HEK293T (cell line): Measurements from ENCODE around the gene GPR119.

Experiments
- CTCF ChIA-PET: fragments of 350-600 bp; formaldehyde crosslinking; extraction: SDS; loops from one replicate; lab custom pipeline; 2021; ENCODE audit warnings: antibody characterized with exemption, inconsistent platforms; lab: Yijun Ruan, JAX
- POLR2A ChIA-PET: fragments of 350-600 bp; formaldehyde crosslinking; extraction: SDS; loops from one replicate; lab custom pipeline; 2020; ENCODE audit warnings: antibody characterized with exemption, inconsistent platforms; lab: Yijun Ruan, JAX
- DNase-seq: peaks from one replicate; pipeline ENCODE4 v3.0.0; 2012; ENCODE audit warnings: mixed read lengths; ENCODE audit errors: extremely low spot score
- ARNT ChIP-seq: fragments of 450-650 bp; IDR thresholded peaks from 2 replicates; pipeline ENCODE4 v1.6.1; 2017; ENCODE audit warnings: mild to moderate bottlenecking
- BHLHE40 ChIP-seq: fragments of 450-650 bp; IDR thresholded peaks from 2 replicates; pipeline ENCODE4 v1.6.1; 2016; ENCODE audit warnings: mild to moderate bottlenecking, moderate library complexity, borderline replicate concordance
- CTBP1 ChIP-seq: fragments of 450-650 bp; IDR thresholded peaks from 2 replicates; pipeline ENCODE4 v1.6.1; 2016; ENCODE audit warnings: borderline replicate concordance
- ELF4 ChIP-seq: fragments of 450-650 bp; IDR thresholded peaks from 2 replicates; pipeline ENCODE4 v1.6.1; 2017; ENCODE audit warnings: antibody characterized with exemption
- FOXA1 ChIP-seq: fragments of 450-650 bp; IDR thresholded peaks from 2 replicates; pipeline ENCODE4 v1.6.1; 2016; ENCODE audit warnings: mild to moderate bottlenecking
- FOXK2 ChIP-seq: fragments of 450-650 bp; IDR thresholded peaks from 2 replicates; pipeline ENCODE4 v1.6.1; 2016; ENCODE audit warnings: mild to moderate bottlenecking
- FOXM1 ChIP-seq: fragments of 450-650 bp; IDR thresholded peaks from 2 replicates; pipeline ENCODE4 v1.6.1; 2017; ENCODE audit warnings: mild to moderate bottlenecking, borderline replicate concordance
- HDGF ChIP-seq: fragments of 450-650 bp; IDR thresholded peaks from 2 replicates; pipeline ENCODE4 v1.6.1; 2017; ENCODE audit warnings: antibody characterized with exemption, borderline replicate concordance
- L3MBTL2 ChIP-seq: fragments of 450-650 bp; conservative IDR thresholded peaks from 2 replicates; pipeline ENCODE4 v1.6.1; 2016; ENCODE audit warnings: mild to moderate bottlenecking
- LEF1 ChIP-seq: fragments of 450-650 bp; IDR thresholded peaks from 2 replicates; pipeline ENCODE4 v1.6.1; 2017; ENCODE audit warnings: mild to moderate bottlenecking, borderline replicate concordance
- NFRKB ChIP-seq: fragments of 450-650 bp; IDR thresholded peaks from 2 replicates; pipeline ENCODE4 v1.6.1; 2016; ENCODE audit warnings: mild to moderate bottlenecking, moderate library complexity
- PKNOX1 ChIP-seq: fragments of 450-650 bp; IDR thresholded peaks from 2 replicates; pipeline ENCODE4 v1.6.1; 2016
- SP1 ChIP-seq: fragments of 450-650 bp; IDR thresholded peaks from 2 replicates; pipeline ENCODE4 v1.6.1; 2017
- SUZ12 ChIP-seq: fragments of 450-650 bp; IDR thresholded peaks from 2 replicates; pipeline ENCODE4 v1.6.1; 2016; ENCODE audit warnings: mild to moderate bottlenecking
- TARDBP ChIP-seq: fragments of 450-650 bp; IDR thresholded peaks from 2 replicates; pipeline ENCODE4 v1.6.1; 2016
- ZNF384 ChIP-seq: fragments of 450-650 bp; IDR thresholded peaks from 2 replicates; pipeline ENCODE4 v1.6.1; 2016

The GPR119 gene

GRCh38 chrX:130414800-130415199 is 29.3 kb upstream of the GPR119 start:
- TF ChIP-seq L3MBTL2 (no peak), TARDBP (no peak), FOXA1 (no peak), SP1 (no peak), ELF4 (no peak), NFRKB (no peak), PKNOX1 (no peak), FOXM1 (no peak), LEF1 (no peak), CTBP1 (no peak), BHLHE40 (no peak), FOXK2 (no peak), SUZ12 (no peak), ZNF384 (no peak)
- CTCF ChIA-PET: no interaction called here
- POLR2A ChIA-PET: no interaction called here
- no peak for DNase-seq

GRCh38 chrX:130413415-130413814 is 27.9 kb upstream of the GPR119 start:
- TF ChIP-seq TARDBP: no peak
- TF ChIP-seq FOXM1: no peak
- no peak for TF ChIP-seq PKNOX1
- no peak for TF ChIP-seq HDGF
- TF ChIP-seq ZNF384: no peak
- no peak for TF ChIP-seq LEF1
- TF ChIP-seq ARNT: no peak
- no peak for TF ChIP-seq NFRKB
- CTCF ChIA-PET: interaction anchor here (0.6 kb wide), 1 partner anchor 574 kb away, joined by 3 read pairs; no protein-coding TSS in a partner anchor
- DNase-seq: no peak
- POLR2A ChIA-PET: interaction anchor here (1.2 kb wide), 1 partner anchor 11 kb away, joined by 6 read pairs; the partner anchor contains the start of gene RBMX2

- ChIA-PET CTCF (interaction anchor here (1.8 kb wide), 2 partner anchors 9 to 138 kb away, joined by 6 to 7 read pairs; no protein-coding TSS in a partner anchor), POLR2A (interaction anchor here (0.7 to 1.9 kb wide), 3 partner anchors 12 to 486 kb away, joined by 3 to 6 read pairs (median 3); no protein-coding TSS in a partner anchor)
- DNase-seq: no peak
- no peak for TF ChIP-seq FOXK2
- TF ChIP-seq PKNOX1: no peak
- TF ChIP-seq ZNF384: no peak
- TF ChIP-seq SUZ12: no peak
- TF ChIP-seq FOXM1: no peak
- TF ChIP-seq FOXA1: no peak
- no peak for TF ChIP-seq L3MBTL2
- TF ChIP-seq LEF1: no peak
- TF ChIP-seq SP1: no peak
- no peak for TF ChIP-seq BHLHE40
- no peak for TF ChIP-seq NFRKB
- TF ChIP-seq TARDBP: no peak
- no peak for TF ChIP-seq ARNT
- no peak for TF ChIP-seq HDGF
- TF ChIP-seq ELF4: no peak
- TF ChIP-seq CTBP1: no peak
Measured at GRCh38 chrX:130402208-130402684, 16.8 kb upstream of the GPR119 start.

- ChIA-PET CTCF (interaction anchor here (1.8 kb wide), 2 partner anchors 8 to 138 kb away, joined by 6 to 7 read pairs; no protein-coding TSS in a partner anchor), POLR2A (interaction anchor here (0.7 to 1.9 kb wide), 3 partner anchors 12 to 486 kb away, joined by 3 to 6 read pairs (median 3); no protein-coding TSS in a partner anchor)
- TF ChIP-seq NFRKB (no peak), FOXK2 (no peak)
- peak; percentile 98 for DNase-seq
Measured at GRCh38 chrX:130401415-130402207, 16.1 kb upstream of the GPR119 start, which contains the start of gene RBMX2. Gene RBMX2, plus strand, starts transcription at chrX:130401987. Its CDS starts 46 bp downstream, at chrX:130402033.

GRCh38 chrX:130395341-130395740 is 9.9 kb upstream of the GPR119 start:
- CTCF ChIA-PET: interaction anchor here (1.5 to 3.6 kb wide), 2 partner anchors 10 to 521 kb away, joined by 4 to 19 read pairs; partner anchors contain the start of gene GPR119
- no peak for DNase-seq

More at GRCh38 chrX:130395341-130395740, 9.9 kb upstream of the GPR119 start:
- POLR2A ChIA-PET: no interaction called here
- TF ChIP-seq SUZ12: no peak
- no peak for TF ChIP-seq L3MBTL2
- no peak for TF ChIP-seq PKNOX1
- TF ChIP-seq NFRKB: no peak
- no peak for TF ChIP-seq BHLHE40
- TF ChIP-seq TARDBP: no peak
- no peak for TF ChIP-seq SP1
- TF ChIP-seq CTBP1: no peak
- TF ChIP-seq HDGF: no peak
- TF ChIP-seq ZNF384: no peak
- no peak for TF ChIP-seq FOXM1
- no peak for TF ChIP-seq FOXK2
- no peak for TF ChIP-seq LEF1
- TF ChIP-seq FOXA1: no peak
- no peak for TF ChIP-seq ARNT
- no peak for TF ChIP-seq ELF4
